ENCODE data around the gene PSIP1. TPM values are rescaled to one million over a fixed set of nuclear protein-coding genes. Genes with fewer than 3 reads are reported as not detected.

Gene PSIP1
- total and polyA plus RNA-seq, 9 of the 15 experiments (the other 6 are each of a cell fraction or from before 2014, with no cell fraction given), result 18.8 to 119 (median 59.9) TPM

GRCh38 chr9:15552636-15553527 lies 42.1 kb upstream of the PSIP1 start, which contains the start of gene CCDC171 (continued):
- TF ChIP-seq ZNF518B (CRISPR knock-in tag; IDR thresholded peaks at IDR 0.05) (no peak), MAFK (IDR thresholded peaks at IDR 0.05; ENCODE audit: low read length) (no peak), PHF21A (IDR thresholded peaks at IDR 0.05; ENCODE audit: borderline replicate concordance, low read depth) (no peak), ZNF431 (CRISPR knock-in tag; IDR thresholded peaks at IDR 0.05) (0 out of 2 replicates have a peak, but pooled peaks have one; percentile 24), ZNF696 (CRISPR knock-in tag; conservative IDR thresholded peaks at IDR 0.05) (no peak), ELF1 (tag; IDR thresholded peaks at IDR 0.05) (no peak), REST (IDR thresholded peaks at IDR 0.05; ENCODE audit: borderline replicate concordance) (no peak), REST (CRISPR knock-in tag; IDR thresholded peaks at IDR 0.05; ENCODE audit: low read depth) (no peak), KLF16 (IDR thresholded peaks at IDR 0.05) (no peak), MCM2 (IDR thresholded peaks at IDR 0.05; ENCODE audit: low read depth) (no peak), MAX (CRISPR knock-in tag; IDR thresholded peaks at IDR 0.05) (peak; percentile 81), ETV1 (tag; conservative IDR thresholded peaks at IDR 0.05; ENCODE audit: low read depth) (no peak), PHB2 (IDR thresholded peaks at IDR 0.05; ENCODE audit: low read depth) (no peak)

Data from K562 (cell line).